Activated CD8-positive, alpha-beta memory T cell treated with anti-CD3 and anti-CD28 coated beads for 48 hours (primary cell): Measurements from ENCODE around the gene AFF3.

ENCODE experiments used
- DNase-seq, 3 experiments: peaks; one replicate each; pipeline ENCODE4 v3.0.0-alpha.2; 2020; ENCODE audit warnings: low read depth in 2 of 3, low spot score in 2 of 3

AFF3 gene

GRCh38 chr2:99652862-99653261 lies 489.5 kb downstream of the AFF3 start:
- no peak for DNase-seq

GRCh38 chr2:99651930-99652670 lies 490.3 kb downstream of the AFF3 start:
- DNase-seq, result no peak

- no peak for DNase-seq
Measured at GRCh38 chr2:99648906-99649789, 493.2 kb downstream of the AFF3 start.

- DNase-seq, result no peak
Measured at GRCh38 chr2:99648178-99648844, 494.1 kb downstream of the AFF3 start.

- no peak for DNase-seq
Measured at GRCh38 chr2:99645960-99646359, 496.4 kb downstream of the AFF3 start.

- DNase-seq, result no peak
Measured at GRCh38 chr2:99644419-99644787, 498.0 kb downstream of the AFF3 start.

- DNase-seq, result no peak
Measured at GRCh38 chr2:99643787-99644418, 498.5 kb downstream of the AFF3 start.

- no peak for DNase-seq
Measured at GRCh38 chr2:99641999-99642398, 500.4 kb downstream of the AFF3 start.

GRCh38 chr2:99640635-99641151 lies 501.7 kb downstream of the AFF3 start:
- no peak for DNase-seq

GRCh38 chr2:99638791-99639190 lies 503.6 kb downstream of the AFF3 start:
- DNase-seq, result no peak

- no peak for DNase-seq
Measured at GRCh38 chr2:99637159-99637697, 505.2 kb downstream of the AFF3 start.

- no peak for DNase-seq
Measured at GRCh38 chr2:99636144-99637034, 506.0 kb downstream of the AFF3 start.

- no peak for DNase-seq
Measured at GRCh38 chr2:99635710-99636109, 506.7 kb downstream of the AFF3 start.

- no peak for DNase-seq
Measured at GRCh38 chr2:99634234-99634633, 508.2 kb downstream of the AFF3 start.

- no peak for DNase-seq
Measured at GRCh38 chr2:99631700-99632099, 510.7 kb downstream of the AFF3 start.

- DNase-seq, result no peak
Measured at GRCh38 chr2:99629320-99629719, 513.1 kb downstream of the AFF3 start.

GRCh38 chr2:99626158-99626557 lies 516.2 kb downstream of the AFF3 start:
- no peak for DNase-seq

- DNase-seq, result no peak
Measured at GRCh38 chr2:99624677-99625076, 517.7 kb downstream of the AFF3 start.

GRCh38 chr2:99623613-99624012 lies 518.8 kb downstream of the AFF3 start:
- DNase-seq, result no peak

GRCh38 chr2:99623035-99623434 lies 519.4 kb downstream of the AFF3 start:
- DNase-seq, result no peak
